CD4-positive, alpha-beta T cell (primary cell): ENCODE measurements around the gene UTF1. TPM values are rescaled to one million over a fixed set of nuclear protein-coding genes. Genes with fewer than 3 reads are reported as not detected.

Experiments used
- ATAC-seq: fragments of 200-7000 bp; cut with Tn5 transposase; one replicate; pipeline ENCODE4 v1.10.0; 2022; ENCODE audit warnings: mild to moderate bottlenecking; ENCODE audit not compliant: poor library complexity
- CTCF ChIA-PET: fragments of 350-600 bp; sonication (Branson Sonifier 250); formaldehyde crosslinking; loops from one replicate; lab custom pipeline; 2021; ENCODE audit warnings: antibody characterized with exemption, inconsistent platforms; lab: Charles Lee
- POLR2A ChIA-PET: fragments of 350-600 bp; sonication (Branson Sonifier 250); formaldehyde crosslinking; loops from one replicate; lab custom pipeline; 2021; ENCODE audit warnings: antibody characterized with exemption, inconsistent platforms; lab: Charles Lee
- DNase-seq, 14 experiments: peaks; one replicate each; pipeline ENCODE4 v3.0.0-alpha.2; 2013 to 2020; ENCODE audit warnings: mixed read lengths in 2 of 14
- H3K27ac ChIP-seq, 2 donors: one replicate each; pipeline versions ENCODE4 v1.5.1 to v1.7.0; 2013; ENCODE audit warnings: low read length in 2 of 2, low read depth in 1 of 2, mild to moderate bottlenecking in 1 of 2
- H3K27me3 ChIP-seq, 2 experiments: 1 replicate in 1 of 2; 2 replicates in 1 of 2; pipeline versions ENCODE4 v1.6.1 to v1.7.0; 2013; ENCODE audit warnings: low read length in 2 of 2, control low read depth in 1 of 2, mild to moderate bottlenecking in 1 of 2, moderate library complexity in 1 of 2; ENCODE audit not compliant: insufficient read depth in 2 of 2, control insufficient read depth in 1 of 2
- H3K36me3 ChIP-seq: one replicate; pipeline ENCODE4 v1.6.1; 2013; ENCODE audit warnings: low read length, control low read depth; ENCODE audit not compliant: insufficient read depth
- H3K4me1 ChIP-seq: one replicate; pipeline ENCODE4 v1.6.1; 2013; ENCODE audit warnings: low read length, control low read depth; ENCODE audit not compliant: insufficient read depth
- H3K4me3 ChIP-seq: one replicate; pipeline ENCODE4 v1.5.1; 2013; ENCODE audit warnings: mild to moderate bottlenecking, low read length, moderate library complexity
- H3K9me3 ChIP-seq, 2 experiments: 1 replicate in 1 of 2; 2 replicates in 1 of 2; pipeline versions ENCODE4 v1.6.1 to v1.7.0; 2013; ENCODE audit warnings: low read length in 2 of 2, mild to moderate bottlenecking in 2 of 2, control low read depth in 1 of 2, moderate library complexity in 1 of 2; ENCODE audit not compliant: control insufficient read depth in 1 of 2, insufficient read depth in 1 of 2
- H3K27ac Mint-ChIP-seq: one replicate; pipeline ENCODE4 v1.8.0; 2020; ENCODE audit warnings: mixed read lengths
- H3K27me3 Mint-ChIP-seq: one replicate; pipeline ENCODE4 v1.8.0; 2021; ENCODE audit warnings: mixed read lengths
- H3K36me3 Mint-ChIP-seq: one replicate; pipeline ENCODE4 v1.8.0; 2021; ENCODE audit warnings: low read depth, mixed read lengths
- H3K4me1 Mint-ChIP-seq: one replicate; pipeline ENCODE4 v1.8.0; 2021; ENCODE audit warnings: low read depth, mixed read lengths
- H3K4me3 Mint-ChIP-seq: one replicate; pipeline ENCODE4 v1.8.0; 2020; ENCODE audit warnings: mild to moderate bottlenecking, mixed read lengths
- H3K9me3 Mint-ChIP-seq: one replicate; pipeline ENCODE4 v1.8.0; 2020; ENCODE audit warnings: mixed read lengths
- CTCF ChIP-seq: fragments of 200-600 bp; IDR thresholded peaks from one replicate; pipeline ENCODE4 v1.8.0; 2022; ENCODE audit warnings: antibody characterized with exemption, mild to moderate bottlenecking
- intact Hi-C, 2 experiments: fragments of 100-400 bp; cut with DNase I in 1 of 2; cut with micrococcal nuclease in 1 of 2; formaldehyde crosslinking; loops; one replicate each; pipeline versions ENCODE4 v1.15.1 to v1.9.0; 2023 to 2025; cut with DNase I, micrococcal nuclease
- total RNA-seq, 174 experiments: library from RNA in 2 of 174; stranded (reverse) in 2 of 174; gene quantifications; one replicate each; pipeline ENCODE4 v1.2.3 and lab custom pipeline; 2021 to 2026

The UTF1 gene
- total RNA-seq, 2 experiments from 2014 or later: not detected

DNA sequence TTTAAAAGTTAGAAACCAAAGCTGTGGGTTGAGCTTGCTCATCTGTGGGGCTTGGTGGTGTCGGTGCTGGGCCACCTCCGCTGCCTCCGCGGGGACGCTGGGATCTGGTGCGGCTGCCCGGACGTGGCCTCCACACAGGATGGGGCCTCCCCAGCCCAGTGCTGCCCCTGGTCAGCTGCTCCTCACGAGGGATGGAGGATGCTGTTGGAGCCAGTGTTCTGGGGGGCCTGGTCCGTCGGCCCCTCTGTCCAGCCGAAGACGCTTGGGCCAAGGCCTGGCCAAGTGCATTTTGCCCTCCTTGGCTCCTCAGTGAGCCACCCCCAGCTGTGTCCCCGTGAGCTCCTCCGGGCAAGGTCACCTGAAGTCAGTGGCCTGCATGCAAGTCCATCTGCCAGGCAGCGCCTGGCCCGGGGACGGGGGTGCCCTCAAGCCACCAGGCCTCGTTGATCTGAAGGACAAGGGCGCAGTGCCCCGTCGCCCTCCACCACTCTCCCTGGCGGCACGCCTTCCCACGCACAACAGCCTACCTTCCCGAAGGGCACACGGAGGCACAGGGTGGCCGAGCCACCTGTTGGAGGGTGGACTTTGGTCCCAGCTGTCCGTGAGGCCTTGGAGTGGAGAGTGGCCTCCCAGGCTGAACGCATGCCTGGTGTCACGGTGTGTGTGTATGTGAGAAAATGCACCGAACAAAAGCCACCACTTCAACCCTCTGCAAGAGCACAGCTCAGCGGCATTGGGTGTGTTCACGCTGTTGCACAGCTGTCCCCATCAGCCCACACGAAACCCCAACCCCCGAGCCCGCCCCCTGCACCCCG is 42.7 kb upstream of the UTF1 start:
- intact Hi-C loops: no loop called here
- H3K27ac Mint-ChIP-seq: no peak overlapping the region
- no peak for DNase-seq
- no peak overlapping the region for H3K4me3 ChIP-seq
- no peaks in the 10 kb centered on the region for H3K27me3 Mint-ChIP-seq
- H3K9me3 Mint-ChIP-seq: no peaks in the 10 kb centered on the region
- H3K4me3 Mint-ChIP-seq: no peak overlapping the region
- peaks cover 0 to 16% of the 10 kb centered on the region in 2 experiments for H3K9me3 ChIP-seq
- no peaks in the 10 kb centered on the region for H3K36me3 ChIP-seq
- peaks cover 0 to 3% of the 10 kb centered on the region in 2 experiments for H3K27me3 ChIP-seq
- H3K36me3 Mint-ChIP-seq: no peaks in the 10 kb centered on the region
- no peak for ATAC-seq
- no peak overlapping the region for H3K27ac ChIP-seq
- no peaks in the 10 kb centered on the region for H3K4me1 ChIP-seq
- CTCF ChIA-PET: no interaction called here
- TF ChIP-seq CTCF: no peak
- POLR2A ChIA-PET: no interaction called here
- no peaks in the 10 kb centered on the region for H3K4me1 Mint-ChIP-seq

DNA sequence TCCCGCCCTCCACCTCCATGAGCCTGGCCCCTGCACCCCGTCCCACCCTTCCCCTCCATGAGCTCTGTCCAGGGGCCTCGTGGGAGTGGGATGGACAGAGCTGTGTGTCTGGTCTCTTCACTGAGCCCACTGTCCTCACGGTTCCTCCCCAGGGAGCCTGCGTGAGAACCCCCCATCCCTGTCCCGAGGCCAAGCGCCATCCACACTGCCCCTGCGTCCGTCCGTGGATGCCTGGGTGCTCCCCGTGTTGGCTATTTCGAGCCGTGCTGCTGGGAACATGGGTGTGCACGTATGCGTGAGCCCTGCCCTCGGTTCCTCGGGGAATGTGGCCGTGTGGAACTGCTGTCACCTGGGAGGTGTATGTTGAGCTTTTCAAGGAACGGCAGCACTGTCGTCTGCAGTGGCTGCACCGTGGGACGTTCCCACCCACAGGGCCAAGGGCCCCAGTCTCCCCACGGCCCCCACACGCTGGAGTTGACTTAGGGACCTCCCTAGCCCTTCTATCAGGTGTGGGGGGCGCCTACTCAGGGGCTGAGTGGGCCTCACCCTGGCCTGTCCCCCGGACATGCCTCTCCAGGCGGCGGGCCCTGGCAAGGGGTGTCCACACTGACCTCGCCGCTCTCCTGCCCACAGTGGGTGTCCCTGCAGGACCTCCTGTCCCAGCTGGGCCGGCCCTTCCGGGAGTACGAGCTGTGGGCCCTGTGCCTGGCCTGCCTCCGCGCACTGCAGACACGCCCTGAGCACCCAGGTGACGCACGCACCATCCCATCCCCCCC is 41.9 kb upstream of the UTF1 start:
- no peak for ATAC-seq
- ChIA-PET CTCF (no interaction called here), POLR2A (no interaction called here)
- TF ChIP-seq CTCF: no peak
- peaks cover 0 to 16% of the 10 kb centered on the region in 2 experiments for H3K9me3 ChIP-seq
- Mint-ChIP-seq H3K9me3 (no peaks in the 10 kb centered on the region), H3K27me3 (no peaks in the 10 kb centered on the region), H3K27ac (no peak overlapping the region), H3K36me3 (no peaks in the 10 kb centered on the region), H3K4me3 (no peak overlapping the region), H3K4me1 (no peaks in the 10 kb centered on the region)
- no peak overlapping the region for H3K4me3 ChIP-seq
- no peak for DNase-seq
- H3K36me3 ChIP-seq: no peaks in the 10 kb centered on the region
- intact Hi-C loops: no loop called here
- H3K4me1 ChIP-seq: no peaks in the 10 kb centered on the region
- no peak overlapping the region for H3K27ac ChIP-seq
- peaks cover 0 to 3% of the 10 kb centered on the region in 2 experiments for H3K27me3 ChIP-seq

DNA sequence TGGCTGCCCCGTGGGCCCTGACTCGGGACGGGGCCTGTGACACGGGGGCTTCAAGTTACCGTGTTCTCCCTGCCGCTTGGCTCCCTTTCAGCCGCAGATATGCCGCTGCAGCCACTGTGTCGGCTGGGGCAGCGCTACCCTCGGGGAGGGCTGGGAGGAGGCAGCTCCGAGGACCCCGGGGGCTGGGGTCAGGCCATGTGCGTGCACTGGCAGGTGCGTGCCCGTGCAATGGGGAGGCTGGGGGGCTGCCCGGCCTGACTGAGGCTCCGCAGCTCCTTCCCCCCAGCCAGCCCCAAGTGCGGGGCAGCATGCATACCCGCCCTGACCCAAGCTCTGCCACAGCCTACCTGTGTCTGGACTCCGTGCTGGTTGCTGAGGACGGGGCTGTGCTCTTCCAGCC is 40.8 kb upstream of the UTF1 start:
- H3K36me3 ChIP-seq: no peaks in the 10 kb centered on the region
- intact Hi-C loops: no loop called here
- H3K4me1 ChIP-seq: no peaks in the 10 kb centered on the region
- no peak for DNase-seq
- no peaks in the 10 kb centered on the region for H3K4me1 Mint-ChIP-seq
- no peaks in the 10 kb centered on the region for H3K36me3 Mint-ChIP-seq
- TF ChIP-seq CTCF: no peak
- no peak overlapping the region for H3K4me3 Mint-ChIP-seq
- POLR2A ChIA-PET: no interaction called here
- H3K4me3 ChIP-seq: no peak overlapping the region
- H3K27me3 ChIP-seq: peaks cover 0 to 3% of the 10 kb centered on the region in 2 experiments
- no peak overlapping the region for H3K27ac Mint-ChIP-seq
- peaks cover 0 to 10% of the 10 kb centered on the region in 2 experiments for H3K9me3 ChIP-seq
- H3K27ac ChIP-seq: no peak overlapping the region
- H3K27me3 Mint-ChIP-seq: no peaks in the 10 kb centered on the region
- CTCF ChIA-PET: no interaction called here
- ATAC-seq: no peak
- no peaks in the 10 kb centered on the region for H3K9me3 Mint-ChIP-seq
